ENCODE results near the gene RAVER1. TPM values are rescaled to one million over a fixed set of nuclear protein-coding genes. Genes with fewer than 3 reads are reported as not detected.

Gene RAVER1
- total and polyA plus RNA-seq, 2 of the 13 experiments (the other 11 are each of a cell fraction or from before 2014, with no cell fraction given) = 3.6 to 7.9 TPM

GRCh38 chr19:10380313-10381102, 47.2 kb upstream of the RAVER1 start, which contains the start of gene TYK2 (continued):
- no peak; the same call in 1 of the 2 replicates for TF ChIP-seq ZNF350 (CRISPR knock-in tag; IDR thresholded peaks at IDR 0.05; ENCODE audit: borderline replicate concordance, low read depth)
- TF ChIP-seq PHF21A (CRISPR knock-in tag; IDR thresholded peaks at IDR 0.05) = peak; percentile 80
- TF ChIP-seq AHR (CRISPR knock-in tag; IDR thresholded peaks at IDR 0.05) = no peak
- TF ChIP-seq TCF7L2 (IDR thresholded peaks at IDR 0.05; ENCODE audit: low read depth, low read length) = no peak
- no peak for TF ChIP-seq STAG1 (CRISPR knock-in tag; IDR thresholded peaks at IDR 0.05)
- no peak for TF ChIP-seq ZNF33A (CRISPR knock-in tag; IDR thresholded peaks at IDR 0.05; ENCODE audit: borderline replicate concordance)
- no peak for TF ChIP-seq ZNF639 (CRISPR knock-in tag; conservative IDR thresholded peaks at IDR 0.05)
- TF ChIP-seq ZNF343 (CRISPR knock-in tag; IDR thresholded peaks at IDR 0.05) = 0 out of 2 replicates have a peak, but pooled peaks have one; percentile 25
- TF ChIP-seq BCL3 (CRISPR knock-in tag; IDR thresholded peaks at IDR 0.05) = no peak; the same call in 1 of the 2 replicates
- TF ChIP-seq HINFP (CRISPR knock-in tag; IDR thresholded peaks at IDR 0.05; ENCODE audit: low read depth) = no peak; the same call in 1 of the 2 replicates
- TF ChIP-seq SATB2 (CRISPR knock-in tag; IDR thresholded peaks at IDR 0.05) = peak; percentile 29; the same call in 1 of the 2 replicates
- TF ChIP-seq CBX1 (IDR thresholded peaks at IDR 0.05; ENCODE audit: low read depth) = no peak
- TF ChIP-seq SP5 (CRISPR knock-in tag; IDR thresholded peaks at IDR 0.05; ENCODE audit: borderline replicate concordance, low read depth) = peak; percentile 29; the same call in 1 of the 2 replicates
- no peak for TF ChIP-seq SAFB2 (CRISPR knock-in tag; IDR thresholded peaks at IDR 0.05; ENCODE audit: borderline replicate concordance, low read depth)
- TF ChIP-seq JUND (CRISPR knock-in tag; IDR thresholded peaks at IDR 0.05) = no peak; the same call in 1 of the 2 replicates
- TF ChIP-seq MEIS1 (CRISPR knock-in tag; IDR thresholded peaks at IDR 0.05; ENCODE audit: borderline replicate concordance) = no peak
- peak; percentile 59 for TF ChIP-seq ZFP90 (CRISPR knock-in tag; IDR thresholded peaks at IDR 0.05; ENCODE audit: borderline replicate concordance)
- no peak for TF ChIP-seq TBL1XR1 (IDR thresholded peaks at IDR 0.05; ENCODE audit: borderline replicate concordance, low read length, partially characterized antibody)
- TF ChIP-seq ZNF468 (CRISPR knock-in tag; IDR thresholded peaks at IDR 0.05) = 0 out of 2 replicates have a peak, but pooled peaks have one; percentile 64
- no peak for TF ChIP-seq ZKSCAN1 (IDR thresholded peaks at IDR 0.05; ENCODE audit: low read length)
- 0 out of 2 replicates have a peak, but pooled peaks have one; percentile 54 for TF ChIP-seq PAWR (CRISPR knock-in tag; IDR thresholded peaks at IDR 0.05; ENCODE audit: borderline replicate concordance)
- peak; percentile 32; the same call in 1 of the 2 replicates for TF ChIP-seq ZNF232 (CRISPR knock-in tag; IDR thresholded peaks at IDR 0.05; ENCODE audit: borderline replicate concordance)
- peak; percentile 76; the same call in 1 of the 2 replicates for TF ChIP-seq DZIP1 (CRISPR knock-in tag; IDR thresholded peaks at IDR 0.05)

All from HepG2 (cell line).